A549 (cell line): ENCODE measurements around the gene MYH15.

Experiments used
- EP300 ChIP-seq, 2 experiments: fragments of >200 bp; sonication (Bioruptor Twin); formaldehyde crosslinking; IDR thresholded peaks; 2 replicates in 1 of 2; 3 replicates in 1 of 2; pipeline ENCODE4 v1.6.1; 2016 to 2017
- JUN ChIP-seq, 2 experiments: fragments of >200 bp; sonication (Bioruptor Twin); formaldehyde crosslinking; IDR thresholded peaks; 2 replicates in 1 of 2; 3 replicates in 1 of 2; pipeline ENCODE4 v1.6.1; 2016 to 2017
- NR3C1 ChIP-seq: fragments of >200 bp; sonication (Bioruptor Twin); formaldehyde crosslinking; IDR thresholded peaks from 3 replicates; pipeline ENCODE4 v1.6.1; 2017
- PBX3 ChIP-seq: IDR thresholded peaks from 2 replicates; pipeline ENCODE4 v1.6.1; 2012
- PHF8 ChIP-seq: fragments of 200-600 bp; sonication (generic); IDR thresholded peaks from 2 replicates; pipeline ENCODE4 v1.6.1; 2016; ENCODE audit warnings: low read depth, mild to moderate bottlenecking, antibody characterized with exemption, moderate library complexity, borderline replicate concordance
- REST ChIP-seq: fragments of 200-600 bp; sonication (generic); IDR thresholded peaks from 2 replicates; pipeline ENCODE4 v1.6.1; 2016; ENCODE audit warnings: antibody characterized with exemption, mild to moderate bottlenecking, moderate library complexity
- RNF2 ChIP-seq: fragments of 200-600 bp; sonication (generic); IDR thresholded peaks from 2 replicates; pipeline ENCODE4 v1.6.1; 2016; ENCODE audit warnings: low read depth, mild to moderate bottlenecking, antibody characterized with exemption, moderate library complexity, borderline replicate concordance
- USF2 ChIP-seq: fragments of 450-650 bp; IDR thresholded peaks from 2 replicates; pipeline ENCODE4 v1.6.1; 2014; ENCODE audit warnings: antibody characterized with exemption
- TF ChIP-seq, protein P1 (sequence below): fragments of >200 bp; sonication (Bioruptor Twin); formaldehyde crosslinking; IDR thresholded peaks from 3 replicates; pipeline ENCODE4 v1.5.1; 2016

GRCh38 chr3:108554913-108555571 lies 44.6 kb upstream of the MYH15 start:
- no peak for TF ChIP-seq NR3C1
- no peak for TF ChIP-seq RNF2
- TF ChIP-seq, protein P1, sequence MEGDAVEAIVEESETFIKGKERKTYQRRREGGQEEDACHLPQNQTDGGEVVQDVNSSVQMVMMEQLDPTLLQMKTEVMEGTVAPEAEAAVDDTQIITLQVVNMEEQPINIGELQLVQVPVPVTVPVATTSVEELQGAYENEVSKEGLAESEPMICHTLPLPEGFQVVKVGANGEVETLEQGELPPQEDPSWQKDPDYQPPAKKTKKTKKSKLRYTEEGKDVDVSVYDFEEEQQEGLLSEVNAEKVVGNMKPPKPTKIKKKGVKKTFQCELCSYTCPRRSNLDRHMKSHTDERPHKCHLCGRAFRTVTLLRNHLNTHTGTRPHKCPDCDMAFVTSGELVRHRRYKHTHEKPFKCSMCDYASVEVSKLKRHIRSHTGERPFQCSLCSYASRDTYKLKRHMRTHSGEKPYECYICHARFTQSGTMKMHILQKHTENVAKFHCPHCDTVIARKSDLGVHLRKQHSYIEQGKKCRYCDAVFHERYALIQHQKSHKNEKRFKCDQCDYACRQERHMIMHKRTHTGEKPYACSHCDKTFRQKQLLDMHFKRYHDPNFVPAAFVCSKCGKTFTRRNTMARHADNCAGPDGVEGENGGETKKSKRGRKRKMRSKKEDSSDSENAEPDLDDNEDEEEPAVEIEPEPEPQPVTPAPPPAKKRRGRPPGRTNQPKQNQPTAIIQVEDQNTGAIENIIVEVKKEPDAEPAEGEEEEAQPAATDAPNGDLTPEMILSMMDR: no peak
- no peak for TF ChIP-seq REST
- no peak for TF ChIP-seq JUN (IDR thresholded peaks at IDR 0.05)
- no peak for TF ChIP-seq PBX3
- no peak for TF ChIP-seq PHF8
- no peak for TF ChIP-seq USF2
- TF ChIP-seq EP300 (IDR thresholded peaks at IDR 0.05): no peak
